Epithelial cell of esophagus (primary cell): ENCODE data around the gene EFCAB6.

Experiments
- DNase-seq: peaks from one replicate; pipeline ENCODE4 v3.0.0; 2010; ENCODE audit warnings: low read depth
- H3K4me3 ChIP-seq: 2 replicates; pipeline ENCODE4 v1.5.1; 2011; ENCODE audit warnings: mild to moderate bottlenecking, low read length, control low read depth
- CTCF ChIP-seq: IDR thresholded peaks from 2 replicates; pipeline ENCODE4 v1.5.1; 2011; ENCODE audit warnings: low read depth, mild to moderate bottlenecking, low read length, control low read depth, inconsistent platforms; ENCODE audit not compliant: insufficient read depth; ENCODE audit errors: missing control alignments

EFCAB6 gene

DNA sequence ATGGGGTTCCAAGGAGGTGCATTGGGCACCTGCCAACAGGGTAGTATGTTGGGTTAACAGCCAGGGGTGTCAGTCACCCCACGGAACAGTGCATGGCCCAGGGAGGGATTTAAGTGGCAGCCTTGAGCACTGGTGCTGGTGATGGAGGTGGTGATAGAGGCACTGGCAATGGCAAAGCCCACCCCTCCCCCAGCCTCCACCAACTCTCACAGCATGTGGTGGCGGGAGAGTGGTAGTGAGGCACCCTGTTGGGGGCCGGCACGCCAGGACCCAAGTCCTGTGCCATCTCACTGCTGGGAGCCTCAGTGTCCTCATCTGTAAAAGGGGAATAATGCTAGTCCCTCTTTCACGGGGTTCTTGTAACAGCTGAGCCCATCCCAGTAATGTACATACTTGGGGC, 318.8 kb downstream of the EFCAB6 start:
- no peak for DNase-seq
- no peak for TF ChIP-seq CTCF
- H3K4me3 ChIP-seq: no peak overlapping the region

DNA sequence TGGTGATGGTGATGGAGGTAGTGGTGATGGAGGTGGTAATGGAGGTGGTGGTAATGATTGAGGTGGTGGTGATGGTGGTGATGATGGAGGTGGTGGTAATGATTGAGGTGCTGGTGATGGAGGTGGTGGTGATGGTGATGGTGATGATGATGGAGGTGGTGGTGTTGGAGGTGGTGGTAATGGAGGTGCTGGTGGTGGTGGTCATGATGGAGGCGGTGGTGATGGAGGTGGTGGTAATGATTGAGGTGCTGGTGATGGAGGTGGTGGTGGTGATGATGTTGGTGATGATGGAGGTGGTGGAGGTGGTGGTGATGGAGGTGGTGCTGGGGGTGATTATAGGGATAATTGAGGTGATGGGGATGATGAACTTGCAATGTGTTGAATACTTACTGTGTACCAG, 320.4 kb downstream of the EFCAB6 start:
- no peak for DNase-seq
- TF ChIP-seq CTCF: no peak
- H3K4me3 ChIP-seq: no peak overlapping the region

DNA sequence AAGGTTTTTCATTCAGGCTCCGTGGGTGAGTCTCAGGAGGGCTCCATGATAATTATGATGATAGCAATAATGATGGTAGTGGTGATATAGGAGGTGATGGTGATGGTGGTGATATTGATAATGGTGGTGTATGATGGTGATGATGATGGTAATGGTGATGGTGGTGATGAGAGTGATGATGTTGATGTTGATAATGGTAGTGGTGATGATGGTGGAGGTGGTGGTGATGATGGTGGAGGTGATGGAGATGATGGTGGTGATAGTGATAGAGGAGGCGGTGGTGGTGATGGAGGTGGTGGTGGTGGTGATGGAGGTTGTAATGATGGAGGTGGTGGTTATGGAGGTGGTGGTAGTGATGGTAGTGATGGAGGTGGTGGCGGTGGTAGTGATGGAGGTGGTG, 320.9 kb downstream of the EFCAB6 start:
- DNase-seq: no peak
- TF ChIP-seq CTCF: no peak
- H3K4me3 ChIP-seq: no peak overlapping the region

DNA sequence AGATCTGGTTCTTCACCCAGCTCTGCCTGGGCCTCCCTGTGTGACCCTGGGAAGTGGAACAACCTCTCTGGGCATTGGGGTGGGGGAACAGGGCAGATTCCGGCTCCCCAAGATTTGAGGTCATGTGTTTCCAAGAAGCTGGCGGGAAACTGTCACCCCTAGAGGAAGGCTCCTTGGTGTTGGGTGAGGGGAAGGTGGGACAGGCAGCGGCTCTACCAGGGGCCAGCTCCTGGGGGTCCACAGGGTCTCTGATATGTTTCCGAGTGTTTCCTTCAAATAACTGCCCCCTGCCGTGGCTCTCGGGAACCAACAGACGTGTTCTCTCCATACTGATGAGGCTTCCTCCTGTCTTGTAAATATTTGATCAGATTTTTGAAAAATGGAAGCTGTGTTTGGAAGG, 321.8 kb downstream of the EFCAB6 start:
- no peak for TF ChIP-seq CTCF
- DNase-seq: no peak
- H3K4me3 ChIP-seq: no peak overlapping the region

- DNase-seq: no peak
- no peak for TF ChIP-seq CTCF
- H3K4me3 ChIP-seq: no peak overlapping the region
Measured at GRCh38 chr22:43488937-43489336, 323.2 kb downstream of the EFCAB6 start.

DNA sequence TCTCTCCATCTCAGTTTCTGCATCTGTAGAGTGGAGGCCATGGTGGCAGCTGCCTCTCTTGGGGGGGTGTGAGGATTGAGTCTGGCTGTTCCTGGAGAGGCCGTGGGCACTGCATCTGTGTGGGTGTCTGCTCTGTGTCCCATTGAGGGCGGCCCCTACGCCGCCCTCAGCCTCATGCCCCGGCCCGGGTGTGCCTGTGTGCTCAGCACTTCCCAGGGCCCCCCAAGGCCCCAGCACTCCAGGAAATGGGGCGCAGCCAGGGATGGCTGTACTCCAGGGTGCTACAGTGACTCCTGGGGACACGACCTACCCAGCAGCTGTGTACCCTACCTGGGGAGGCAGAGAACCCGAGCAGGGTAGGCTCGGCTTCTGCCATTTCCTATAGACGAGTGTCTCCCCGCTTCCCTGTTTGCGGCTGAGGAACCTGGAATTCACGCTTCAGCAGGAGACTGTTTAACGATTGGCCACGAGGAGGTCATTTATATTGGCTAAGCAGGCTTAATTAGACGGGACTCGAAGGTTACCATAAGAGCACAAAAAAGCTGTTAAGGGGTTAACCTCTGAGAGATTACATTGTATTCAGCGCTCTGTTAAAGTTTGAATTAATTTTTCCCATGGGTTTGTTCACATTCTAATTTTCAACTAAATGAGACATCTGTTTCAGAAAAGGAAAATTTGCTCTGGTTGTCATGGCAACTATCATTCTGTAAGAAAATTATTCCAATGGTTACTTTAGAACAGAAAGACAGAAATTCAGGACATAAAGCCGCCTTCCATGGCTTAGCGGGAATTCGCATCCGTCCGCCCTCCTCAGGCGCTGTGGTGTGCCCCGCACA, 323.9 kb downstream of the EFCAB6 start:
- H3K4me3 ChIP-seq: no peak overlapping the region
- TF ChIP-seq CTCF: no peak
- no peak for DNase-seq

DNA sequence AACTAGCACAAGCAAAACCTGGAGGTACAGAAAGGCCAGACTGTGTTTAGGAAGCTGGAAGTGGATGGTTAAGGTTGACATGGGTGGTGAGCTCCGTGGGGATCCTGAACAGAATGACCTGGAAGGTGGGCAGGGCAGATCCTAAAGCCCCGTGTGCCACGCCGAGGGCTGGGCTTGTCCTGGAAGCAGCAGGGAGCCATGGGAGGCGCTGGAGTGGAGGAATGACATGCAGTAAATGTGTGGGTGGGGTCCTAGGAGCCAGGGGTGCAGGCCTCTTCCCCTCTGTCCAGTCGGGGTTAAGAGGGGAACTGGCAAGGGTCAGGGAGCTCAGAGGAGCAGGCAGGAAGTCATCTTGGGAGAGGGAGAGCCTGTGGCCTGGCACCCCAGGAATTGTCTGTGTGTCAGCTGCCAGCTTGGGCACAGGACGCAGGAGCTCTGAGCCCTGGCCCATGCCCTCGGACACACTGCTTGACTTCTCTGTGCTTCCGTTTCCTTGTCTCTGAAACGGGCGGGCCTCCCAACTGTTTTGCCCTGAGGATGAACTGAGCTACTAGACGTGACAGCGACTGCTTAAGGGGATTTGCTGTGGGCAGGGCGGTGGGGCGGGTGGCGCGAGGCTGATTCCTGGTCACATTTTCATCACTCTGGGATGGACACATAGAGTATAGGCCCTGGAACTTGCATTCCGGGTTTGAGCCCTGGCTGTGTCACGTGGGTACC, 324.6 kb downstream of the EFCAB6 start:
- no peak overlapping the region for H3K4me3 ChIP-seq
- DNase-seq: no peak
- no peak for TF ChIP-seq CTCF
